Ascending aorta (tissue), 2 donors: Measurements from ENCODE around the gene ARHGAP15. TPM values are rescaled to one million over a fixed set of nuclear protein-coding genes. Genes with fewer than 3 reads are reported as not detected.
A peak's percentile ranks its signal among the peaks of the same experiment; 100 is the strongest.

Experiments used
- DNase-seq, 2 donors: peaks; one replicate each; pipeline ENCODE4 v3.0.0-alpha.2; 2019; ENCODE audit warnings: low spot score in 2 of 2
- H3K27ac ChIP-seq, 2 donors: fragments of 200-600 bp; sonication (generic); one replicate each; pipeline ENCODE4 v1.5.1; 2016 to 2017; ENCODE audit warnings: mild to moderate bottlenecking in 1 of 2
- H3K27me3 ChIP-seq: fragments of 200-600 bp; sonication (generic); one replicate; pipeline ENCODE4 v1.5.1; 2017
- H3K36me3 ChIP-seq, 2 donors: fragments of 200-600 bp; sonication (generic); one replicate each; pipeline ENCODE4 v1.5.1; 2016
- H3K4me1 ChIP-seq, 2 donors: fragments of 200-600 bp; sonication (generic); one replicate each; pipeline ENCODE4 v1.5.1; 2016 to 2017; ENCODE audit warnings: mild to moderate bottlenecking in 1 of 2
- H3K4me3 ChIP-seq, 2 donors: fragments of 200-600 bp; sonication (generic); one replicate each; pipeline ENCODE4 v1.5.1; 2016 to 2017; ENCODE audit warnings: mild to moderate bottlenecking in 1 of 2
- H3K9me3 ChIP-seq, 2 donors: fragments of 200-600 bp; sonication (generic); one replicate each; pipeline ENCODE4 v1.5.1; 2016
- CTCF ChIP-seq, 3 experiments: fragments of 200-600 bp in 2 of 3; fragments of 450-650 bp in 1 of 3; sonication (generic) in 2 of 3; IDR thresholded peaks; one replicate each; pipeline ENCODE4 v1.5.1; 2016 to 2019; ENCODE audit warnings: antibody characterized with exemption in 3 of 3, mild to moderate bottlenecking in 1 of 3, moderate library complexity in 1 of 3
- intact Hi-C: fragments of 100-400 bp; cut with DNase I; formaldehyde crosslinking; loops from one replicate; pipeline ENCODE4 v1.15.1; 2023
- total RNA-seq: library from RNA; depleted of rRNA; stranded (reverse); fragments of >200 nt; gene quantifications from one replicate; pipeline ENCODE4 v1.1.0, GENCODE V29; 2016

Gene ARHGAP15
- total RNA-seq, 1 donor from 2014 or later = 1.4 TPM

GRCh38 chr2:143176606-143177005 is 47.4 kb downstream of the ARHGAP15 start:
- Histone ChIP-seq H3K27me3 (no peaks in the 10 kb centered on the region), H3K27ac (no peak overlapping the region), H3K9me3 (peaks cover 0 to 17% of the 10 kb centered on the region in 2 donors), H3K4me3 (no peak overlapping the region), H3K4me1 (no peaks in the 10 kb centered on the region), H3K36me3 (no peaks in the 10 kb centered on the region)
- TF ChIP-seq CTCF (IDR thresholded peaks at IDR 0.05) = no peak
- DNase-seq = no peak
- intact Hi-C loops = no loop called here

- no peak for DNase-seq
- H3K4me3 ChIP-seq = peak overlapping the region in 1 of 2 donors; percentile 12
- TF ChIP-seq CTCF (IDR thresholded peaks at IDR 0.05) = no peak
Measured at GRCh38 chr2:143177096-143177786, 48.0 kb downstream of the ARHGAP15 start.

GRCh38 chr2:143181494-143181893 is 52.3 kb downstream of the ARHGAP15 start:
- peaks cover 0 to 18% of the 10 kb centered on the region in 2 donors for H3K9me3 ChIP-seq
- no peaks in the 10 kb centered on the region for H3K36me3 ChIP-seq
- no peak overlapping the region for H3K4me3 ChIP-seq
- H3K27me3 ChIP-seq = no peaks in the 10 kb centered on the region
- intact Hi-C loops = no loop called here
- no peak for TF ChIP-seq CTCF (IDR thresholded peaks at IDR 0.05)
- DNase-seq = no peak
- no peak overlapping the region for H3K27ac ChIP-seq
- no peaks in the 10 kb centered on the region for H3K4me1 ChIP-seq

More at GRCh38 chr2:143177096-143177786, 48.0 kb downstream of the ARHGAP15 start:
- no peaks in the 10 kb centered on the region for H3K36me3 ChIP-seq
- H3K27me3 ChIP-seq = no peaks in the 10 kb centered on the region
- peaks cover 0 to 18% of the 10 kb centered on the region in 2 donors for H3K9me3 ChIP-seq
- intact Hi-C loops = no loop called here
- H3K4me1 ChIP-seq = no peaks in the 10 kb centered on the region
- no peak overlapping the region for H3K27ac ChIP-seq

GRCh38 chr2:143182649-143183048 is 53.4 kb downstream of the ARHGAP15 start:
- no peak for TF ChIP-seq CTCF (IDR thresholded peaks at IDR 0.05)
- no peaks in the 10 kb centered on the region for H3K36me3 ChIP-seq
- intact Hi-C loops = no loop called here
- no peak for DNase-seq
- H3K27me3 ChIP-seq = no peaks in the 10 kb centered on the region
- no peak overlapping the region for H3K4me3 ChIP-seq
- H3K4me1 ChIP-seq = no peaks in the 10 kb centered on the region
- no peak overlapping the region for H3K27ac ChIP-seq
- H3K9me3 ChIP-seq = peaks cover 0 to 18% of the 10 kb centered on the region in 2 donors

- H3K9me3 ChIP-seq = peaks cover 0 to 18% of the 10 kb centered on the region in 2 donors
- intact Hi-C loops = no loop called here
- no peak overlapping the region for H3K27ac ChIP-seq
- no peaks in the 10 kb centered on the region for H3K27me3 ChIP-seq
- no peak for DNase-seq
- H3K36me3 ChIP-seq = no peaks in the 10 kb centered on the region
- no peaks in the 10 kb centered on the region for H3K4me1 ChIP-seq
- no peak for TF ChIP-seq CTCF (IDR thresholded peaks at IDR 0.05)
- H3K4me3 ChIP-seq = no peak overlapping the region
Measured at GRCh38 chr2:143183804-143184463, 54.7 kb downstream of the ARHGAP15 start.
